Vagina (tissue), 2 donors: ENCODE data around the gene FKBP15.

ENCODE experiments used
- CTCF ChIP-seq, 3 experiments: fragments of 450-650 bp in 2 of 3; fragments of 200-600 bp in 1 of 3; sonication (generic) in 1 of 3; IDR thresholded peaks; one replicate each; pipeline ENCODE4 v1.5.1; 2017 to 2019; ENCODE audit warnings: antibody characterized with exemption in 3 of 3, mild to moderate bottlenecking in 2 of 3, moderate library complexity in 2 of 3
- POLR2AphosphoS5 ChIP-seq, 2 donors: sonication (generic); formaldehyde crosslinking; IDR thresholded peaks; one replicate each; pipeline ENCODE4 v1.9.0; 2017; ENCODE audit warnings: antibody characterized with exemption in 2 of 2, mild to moderate bottlenecking in 2 of 2, low read depth in 1 of 2; ENCODE audit not compliant: insufficient read depth in 1 of 2

GRCh38 chr9:113250807-113251206 is 29.7 kb upstream of the FKBP15 start:
- TF ChIP-seq CTCF (IDR thresholded peaks at IDR 0.05) (no peak), POLR2AphosphoS5 (IDR thresholded peaks at IDR 0.05; ENCODE audit: insufficient read depth in 1 of 2, low read depth in 1 of 2) (no peak)
